ENCODE measurements around the gene TM2D1. TPM values are rescaled to one million over a fixed set of nuclear protein-coding genes. Genes with fewer than 3 reads are reported as not detected.
A peak's percentile ranks its signal among the peaks of the same experiment; 100 is the strongest.

Gene TM2D1
- polyA plus RNA-seq, 5 donors: 63.3 to 85.2 (median 78.8) TPM

DNA sequence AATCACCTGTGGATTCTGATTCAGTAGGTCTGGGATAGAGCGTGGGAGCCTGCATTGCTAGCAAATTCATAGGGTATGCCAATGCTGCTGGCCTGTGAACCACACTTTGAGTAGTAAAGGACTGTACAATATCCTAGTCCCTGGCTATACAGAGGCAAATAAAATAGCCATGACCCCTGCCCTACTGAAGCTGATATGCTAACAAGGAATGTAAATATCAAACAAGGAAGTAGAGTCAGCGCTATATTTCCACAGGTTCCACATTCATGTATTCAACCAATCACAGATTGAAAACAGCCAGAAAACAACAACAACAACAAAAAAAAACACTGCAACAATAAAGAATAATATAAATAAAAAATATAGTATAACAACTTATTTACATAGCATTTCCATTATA, 77.8 kb downstream of the TM2D1 start:
- DNase-seq: no peak

DNA sequence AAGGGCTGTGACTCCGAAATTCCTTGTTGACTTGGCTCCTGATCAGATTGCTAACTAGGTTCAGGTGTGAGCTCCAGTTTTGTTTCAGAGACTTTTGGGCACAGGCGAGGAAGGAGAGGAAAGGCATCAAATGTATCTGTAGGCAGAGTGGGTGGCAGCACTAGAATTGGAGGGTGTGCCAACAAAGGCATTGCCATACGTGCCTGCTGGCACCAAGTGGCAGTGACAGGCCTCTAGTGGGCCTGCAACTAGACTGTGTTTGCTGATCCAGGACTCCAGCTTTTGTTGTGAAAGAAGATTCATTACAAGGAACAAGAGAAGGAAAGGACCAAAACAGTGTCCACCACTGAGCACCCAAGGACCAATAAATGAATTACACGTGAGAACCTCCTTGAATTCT, 79.5 kb downstream of the TM2D1 start:
- no peak for DNase-seq

DNA sequence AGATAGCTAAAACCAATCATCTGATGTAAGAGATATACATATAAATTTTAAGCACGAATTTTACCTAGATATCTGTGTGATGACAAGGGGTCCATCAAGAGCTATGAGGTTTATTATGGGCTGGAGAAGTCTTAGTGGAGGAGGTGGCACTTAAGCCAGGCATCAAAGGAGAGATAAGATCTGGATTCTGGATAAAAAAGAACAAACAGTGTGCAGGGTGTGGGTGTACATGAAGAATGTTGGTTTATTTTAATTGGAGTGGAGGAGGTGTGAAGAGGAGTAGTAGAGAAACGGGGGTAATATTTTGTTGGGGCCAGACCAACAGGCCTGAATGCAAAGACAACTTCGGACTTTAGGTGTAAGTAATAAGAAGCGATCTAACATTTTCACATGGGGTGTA, 80.6 kb downstream of the TM2D1 start:
- DNase-seq: no peak

DNA sequence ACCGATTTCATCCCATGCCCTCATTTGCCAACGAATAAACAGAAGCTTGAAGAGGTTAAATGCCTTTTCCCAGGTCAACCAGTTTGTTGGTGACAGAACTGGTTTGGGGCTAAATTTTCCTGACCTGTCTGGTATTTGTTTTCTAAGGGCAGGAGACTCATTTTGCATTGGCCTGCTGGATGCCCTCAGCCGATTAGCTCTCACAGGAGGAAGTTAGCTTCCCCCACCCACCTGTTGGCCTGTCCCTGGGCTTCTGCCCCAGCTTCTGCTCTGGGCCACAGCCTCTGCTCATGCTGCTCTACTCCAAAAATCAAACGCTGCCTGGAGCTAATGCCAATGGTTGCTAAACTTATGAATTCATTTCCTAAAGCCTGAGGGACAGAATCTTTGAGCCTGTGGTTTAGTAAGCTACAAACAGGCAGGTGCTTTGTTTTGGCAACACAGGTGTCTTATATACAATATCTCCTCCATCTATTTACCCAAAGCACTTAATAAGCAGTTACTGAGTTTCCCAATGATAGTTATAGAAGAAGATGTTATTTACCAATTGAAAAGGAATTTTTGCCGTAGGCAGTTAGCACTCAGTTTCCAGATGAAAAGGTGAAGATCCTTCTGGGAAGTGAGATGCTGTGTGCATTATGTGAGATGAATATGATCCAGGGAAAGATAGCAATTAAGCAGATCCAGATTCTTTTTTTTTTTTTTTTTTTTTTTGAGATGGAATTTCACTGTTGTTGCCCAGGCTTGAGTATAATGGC, 82.3 kb downstream of the TM2D1 start:
- no peak for DNase-seq

DNA sequence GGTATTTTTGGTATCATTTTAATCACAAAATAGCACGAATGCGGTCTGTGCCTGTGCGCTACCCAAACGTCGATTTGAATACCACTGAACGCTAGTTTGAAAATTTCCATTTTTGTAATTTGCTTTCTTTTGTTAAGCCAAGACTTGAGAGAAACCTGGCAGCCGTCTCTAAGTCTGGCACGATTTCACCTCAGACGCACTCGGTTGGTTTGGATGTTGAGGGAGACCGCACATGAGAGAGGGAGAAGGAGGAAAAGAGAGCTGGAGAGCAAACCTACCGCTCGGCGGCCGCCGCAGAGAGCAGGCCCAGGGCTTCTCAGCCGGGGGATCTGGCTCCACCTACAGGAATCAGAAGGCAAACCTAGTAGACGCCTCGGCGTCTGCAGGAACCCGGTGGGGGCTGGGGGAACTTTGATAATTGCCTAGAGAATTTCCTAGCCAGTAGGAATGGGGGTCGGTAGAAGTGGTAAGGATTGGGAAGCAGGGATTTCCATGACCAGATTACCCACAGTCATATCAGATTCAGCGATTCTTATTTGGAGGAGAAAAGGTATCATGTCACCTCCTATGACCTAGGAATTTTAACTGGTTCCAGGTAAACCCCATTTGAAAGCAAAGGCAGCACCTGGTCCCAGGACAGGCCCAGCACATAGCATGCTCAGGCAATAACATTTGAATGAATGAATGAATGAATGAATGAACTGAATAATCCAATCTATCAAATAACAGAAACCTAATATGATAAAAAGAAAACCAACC, 83.2 kb downstream of the TM2D1 start:
- DNase-seq: peak; percentile 51 to 53

- no peak for DNase-seq
Observed at GRCh38 chr1:61640531-61641530, 84.1 kb downstream of the TM2D1 start.

- no peak for DNase-seq
Observed at GRCh38 chr1:61639608-61640336, 85.2 kb downstream of the TM2D1 start.

DNA sequence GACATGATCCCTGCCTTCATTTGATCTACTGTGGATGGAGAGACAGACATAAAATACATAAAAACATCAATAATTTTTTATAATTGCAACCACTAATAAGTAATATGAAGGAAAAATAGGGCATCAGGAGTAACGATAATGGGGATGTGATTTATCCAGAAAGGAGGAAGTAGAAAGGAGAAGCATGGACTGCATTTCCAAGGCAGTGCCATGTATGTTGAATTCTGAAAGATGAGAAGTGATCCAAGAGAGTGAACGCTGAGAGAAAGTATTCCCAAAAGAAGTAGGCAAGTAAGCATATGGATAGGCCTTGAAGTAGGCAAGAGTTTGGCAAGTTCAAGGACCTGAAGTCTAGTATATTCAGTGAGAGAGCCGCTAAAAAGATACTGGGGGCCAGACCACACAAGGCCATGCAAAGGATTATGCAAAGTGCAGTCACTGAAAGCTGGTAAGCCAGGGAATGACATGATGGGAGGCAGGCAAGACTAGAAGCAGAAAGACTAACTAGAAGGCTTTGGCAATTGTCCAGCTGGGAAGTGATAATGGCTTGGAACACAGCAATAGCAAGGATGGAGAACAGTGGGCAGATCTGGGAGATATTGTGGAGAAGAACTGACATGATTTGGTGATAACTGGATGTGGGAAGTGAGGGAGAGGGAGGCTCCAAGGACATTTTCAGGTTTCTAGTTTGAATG, 85.9 kb downstream of the TM2D1 start:
- DNase-seq: no peak

DNA sequence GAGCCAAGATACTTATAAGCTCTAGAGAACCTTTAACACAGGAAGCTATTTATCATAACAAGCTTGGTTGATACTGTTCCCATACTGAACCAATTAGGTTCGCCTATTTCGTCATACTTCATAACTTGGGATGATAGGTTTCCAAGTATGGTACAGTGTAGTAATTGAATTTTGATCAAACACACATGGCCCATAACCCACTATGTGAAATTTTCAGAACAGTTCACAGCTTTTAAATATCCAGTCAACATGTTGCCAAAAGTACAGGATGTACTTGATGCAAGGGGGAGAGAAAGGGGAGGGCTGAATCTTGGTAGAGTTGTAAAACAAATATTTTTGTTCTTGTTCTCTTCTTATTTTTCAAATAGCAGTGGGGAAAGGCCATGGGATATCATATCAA, 86.6 kb downstream of the TM2D1 start:
- peak; percentile 78 for DNase-seq

GRCh38 chr1:61637470-61637869, 87.5 kb downstream of the TM2D1 start:
- no peak for DNase-seq

DNA sequence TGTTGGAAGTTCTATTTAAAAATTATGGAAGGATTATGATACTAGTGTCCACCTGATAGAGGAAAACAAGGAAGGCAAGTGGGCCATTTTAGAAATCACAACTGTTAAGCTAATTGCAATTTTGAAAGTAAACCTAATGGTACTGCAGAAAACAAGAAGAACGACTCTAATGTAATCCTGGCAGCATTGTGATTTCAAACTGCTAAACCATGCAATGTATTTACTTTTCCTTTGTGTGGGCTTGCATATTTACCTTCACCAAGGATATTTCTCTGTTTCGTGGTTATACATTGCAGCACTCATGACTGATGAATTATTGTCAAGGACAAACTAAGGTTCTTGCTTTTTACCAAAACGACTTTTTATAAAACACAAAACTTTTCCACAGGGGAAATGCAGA, 88.1 kb downstream of the TM2D1 start:
- DNase-seq: no peak

GRCh38 chr1:61636376-61636775, 88.6 kb downstream of the TM2D1 start:
- no peak for DNase-seq

DNA sequence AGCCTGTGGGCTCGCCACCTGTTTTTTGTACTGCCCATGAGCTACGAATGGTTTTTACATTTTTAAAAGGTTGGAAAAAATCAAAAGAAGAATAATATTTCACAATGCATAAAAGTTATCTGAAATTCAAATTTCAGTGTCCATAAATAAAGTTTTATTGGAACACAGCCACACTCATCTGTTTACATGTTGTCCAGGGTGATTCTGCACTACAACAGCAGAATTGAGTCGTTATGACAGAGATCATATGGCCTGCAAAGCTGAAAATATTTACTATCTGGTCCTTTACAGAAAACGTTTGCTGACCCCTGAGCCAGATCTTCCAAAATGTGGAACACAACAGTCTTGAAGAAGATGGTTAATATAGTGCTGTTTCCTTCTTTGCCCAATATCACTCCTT, 89.4 kb downstream of the TM2D1 start:
- no peak for DNase-seq

DNA sequence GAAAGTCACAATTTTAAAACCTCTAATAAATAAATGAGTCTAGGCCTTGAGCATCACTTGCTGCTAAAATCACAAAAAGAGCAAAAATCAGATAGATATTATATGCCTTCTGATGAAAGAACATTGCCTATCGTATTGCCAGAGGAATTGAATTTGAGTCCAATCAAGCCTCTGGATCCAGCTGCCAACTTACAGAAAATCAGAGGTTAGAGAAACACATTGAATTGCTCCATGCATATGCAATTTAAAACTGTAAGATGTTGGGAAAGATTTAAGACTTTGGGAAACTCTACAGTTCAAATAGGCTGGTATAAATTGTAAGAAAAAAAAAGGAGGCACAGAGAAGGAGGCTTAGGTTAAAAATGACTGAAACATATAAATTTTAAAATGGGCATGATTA, 93.5 kb downstream of the TM2D1 start:
- DNase-seq: no peak

Other genes starting within 250 kb of the TM2D1 start
- 10 to 100 TPM; 21.1 to 38.3 (median 33.4) TPM for gene PATJ, start 17.3 kb upstream of the TM2D1 start, polyA plus RNA-seq (ENCODE audit: insufficient read depth in 1 of 5, insufficient read length in 5 of 5, low replicate concordance in 1 of 5)